GM19035 (cell line): ENCODE results near the gene PTPRT.

Experiments used
- ATAC-seq: cut with Tn5 transposase; IDR thresholded peaks from one replicate; pipeline ENCODE4 v1.9.1; 2021; ENCODE audit not compliant: unreplicated experiment

Gene PTPRT

GRCh38 chr20:42740226-42740870 is 449.4 kb downstream of the PTPRT start:
- ATAC-seq, result no peak

- ATAC-seq, result no peak
Observed at GRCh38 chr20:42739683-42740082, 450.0 kb downstream of the PTPRT start.

- no peak for ATAC-seq
Observed at GRCh38 chr20:42735539-42735938, 454.2 kb downstream of the PTPRT start.

GRCh38 chr20:42734660-42735368 is 454.9 kb downstream of the PTPRT start:
- no peak for ATAC-seq

- ATAC-seq, result no peak
Observed at GRCh38 chr20:42721923-42722322, 467.8 kb downstream of the PTPRT start.

GRCh38 chr20:42714298-42715141 is 475.2 kb downstream of the PTPRT start:
- ATAC-seq, result no peak

- no peak for ATAC-seq
Observed at GRCh38 chr20:42708266-42708665, 481.4 kb downstream of the PTPRT start.

DNA sequence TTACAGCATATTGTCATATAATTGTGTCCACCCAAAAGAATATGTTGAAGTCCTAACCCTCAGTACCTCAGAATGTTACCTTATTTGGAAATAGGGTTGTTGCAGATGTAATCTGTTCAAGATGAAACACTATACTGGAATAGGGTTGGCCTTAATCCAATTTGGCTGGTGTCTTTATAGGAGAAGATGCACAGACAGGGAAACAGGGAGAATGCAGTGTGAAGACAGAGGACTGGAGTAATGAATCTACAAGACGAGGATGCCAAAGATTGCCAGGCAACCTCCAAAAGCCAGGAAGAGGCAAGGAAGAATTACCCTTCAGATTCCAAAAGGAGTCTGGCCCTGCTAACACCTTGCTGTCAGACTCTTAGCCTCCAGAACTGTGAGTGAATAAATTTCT is 482.9 kb downstream of the PTPRT start:
- ATAC-seq, result no peak

DNA sequence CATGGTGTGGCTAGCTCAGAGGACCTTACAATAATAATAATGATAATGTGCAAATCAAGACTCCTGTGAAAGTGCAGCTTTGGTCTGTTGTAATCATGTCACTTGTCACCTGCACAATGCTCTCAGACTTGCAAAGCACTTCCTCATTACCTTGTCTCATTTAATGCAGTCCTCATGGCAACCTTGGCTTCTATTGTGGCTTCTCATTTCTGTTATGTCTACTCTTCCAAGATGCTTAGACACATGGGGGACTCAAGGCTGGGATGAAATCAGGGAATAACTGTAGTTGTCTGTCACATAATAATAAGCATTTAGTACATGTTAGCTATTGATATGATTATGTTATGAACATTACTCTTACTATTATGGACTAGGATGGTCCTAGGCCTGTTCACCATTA is 484.2 kb downstream of the PTPRT start:
- ATAC-seq, result no peak

DNA sequence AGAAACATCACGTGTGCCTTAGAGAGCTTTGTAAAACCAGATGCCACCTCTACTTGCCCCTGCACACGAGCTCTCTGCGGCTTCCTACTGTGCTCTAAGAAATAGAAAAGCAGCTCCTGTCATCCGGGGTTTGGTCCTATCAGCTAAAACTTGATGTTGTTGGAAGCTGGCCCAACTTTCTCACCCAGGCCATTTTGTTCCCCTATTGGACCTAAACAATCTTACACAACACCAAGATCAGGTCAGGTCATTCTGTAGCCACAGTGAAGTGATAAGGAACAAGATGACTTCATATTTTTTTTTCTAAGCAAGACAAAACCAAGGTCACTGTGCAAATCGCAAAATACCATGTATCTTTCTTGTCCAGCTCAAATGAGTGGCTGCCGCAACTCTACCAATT is 486.0 kb downstream of the PTPRT start:
- no peak for ATAC-seq

DNA sequence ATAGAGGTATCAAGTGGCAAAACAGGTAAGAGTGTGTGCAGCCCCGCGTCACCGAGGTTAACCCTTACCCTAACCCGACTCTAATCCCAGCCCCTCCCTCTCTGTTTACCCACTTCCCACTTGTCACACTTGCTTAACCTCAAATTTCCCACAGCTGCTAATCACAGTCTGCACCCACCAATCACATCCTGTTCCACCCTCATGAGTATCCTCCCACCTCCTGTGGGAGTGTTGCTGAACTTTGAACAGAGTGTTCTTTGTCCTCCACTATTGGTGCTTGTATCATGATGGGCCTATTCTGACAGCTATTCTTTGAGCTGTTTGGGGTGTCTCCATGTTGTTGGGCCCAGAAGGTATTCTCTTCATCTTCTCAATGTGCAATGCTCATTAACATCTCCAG is 487.8 kb downstream of the PTPRT start:
- ATAC-seq, result no peak

GRCh38 chr20:42700372-42700771 is 489.3 kb downstream of the PTPRT start:
- ATAC-seq, result no peak

- no peak for ATAC-seq
Observed at GRCh38 chr20:42697962-42698361, 491.7 kb downstream of the PTPRT start.

GRCh38 chr20:42690842-42691437 is 498.8 kb downstream of the PTPRT start:
- no peak for ATAC-seq

DNA sequence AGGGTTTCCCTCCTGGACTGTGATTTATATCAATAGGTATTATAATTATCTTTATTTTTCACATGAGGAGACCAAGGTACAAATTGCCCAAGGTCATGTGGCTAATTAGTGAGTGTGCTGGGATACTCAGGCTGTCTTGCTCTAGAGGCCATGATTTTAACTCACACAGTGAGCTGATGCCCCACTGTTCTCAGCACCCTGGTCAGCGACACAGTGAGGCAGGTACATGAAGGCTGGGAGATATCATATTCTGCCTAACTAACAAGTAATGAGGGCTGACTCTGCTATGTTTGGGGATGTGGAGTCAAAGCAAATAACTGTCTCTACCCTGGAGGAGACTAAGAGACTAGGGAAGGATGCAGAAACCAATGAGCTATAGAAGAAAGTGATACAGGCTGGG is 501.1 kb downstream of the PTPRT start:
- no peak for ATAC-seq

DNA sequence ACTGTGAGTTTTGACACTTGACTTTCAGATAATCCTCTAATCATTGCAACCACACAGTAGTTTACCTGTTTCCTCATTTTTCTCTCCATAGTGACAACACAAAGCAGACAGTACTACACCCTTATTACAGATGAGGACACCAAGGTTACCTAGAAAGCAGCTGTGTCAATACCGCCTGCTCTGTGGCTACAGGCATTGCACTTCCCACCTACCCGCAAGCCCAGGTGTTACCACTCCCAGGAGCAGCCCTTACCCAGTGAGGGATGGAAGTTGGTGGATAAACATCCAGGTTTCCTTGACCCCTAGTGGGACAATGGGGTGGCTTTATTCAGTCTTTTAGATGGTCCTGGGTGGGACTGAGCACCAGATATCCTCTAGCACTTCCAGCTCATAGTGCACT is 503.6 kb downstream of the PTPRT start:
- no peak for ATAC-seq

DNA sequence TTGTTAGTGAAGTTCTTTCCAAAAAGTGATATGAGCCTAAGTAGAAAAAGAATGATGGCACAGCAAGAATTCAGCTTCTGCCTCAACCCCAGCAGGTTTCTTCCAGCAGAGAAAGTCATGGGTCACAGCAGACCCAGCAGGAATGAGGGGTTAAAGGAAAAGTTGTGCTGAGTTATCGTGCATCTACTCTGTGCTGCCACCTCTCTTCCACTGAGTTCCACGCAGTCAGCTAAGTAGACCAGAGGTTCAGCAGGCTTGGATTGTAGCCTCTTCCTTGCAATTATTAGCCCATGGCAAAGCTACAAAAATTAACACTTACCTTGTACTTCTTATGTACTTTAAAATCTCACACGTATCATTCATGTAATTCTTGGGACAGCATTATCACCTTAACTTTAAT is 510.8 kb downstream of the PTPRT start:
- no peak for ATAC-seq

GRCh38 chr20:42656130-42656529 is 533.6 kb downstream of the PTPRT start:
- ATAC-seq, result no peak

DNA sequence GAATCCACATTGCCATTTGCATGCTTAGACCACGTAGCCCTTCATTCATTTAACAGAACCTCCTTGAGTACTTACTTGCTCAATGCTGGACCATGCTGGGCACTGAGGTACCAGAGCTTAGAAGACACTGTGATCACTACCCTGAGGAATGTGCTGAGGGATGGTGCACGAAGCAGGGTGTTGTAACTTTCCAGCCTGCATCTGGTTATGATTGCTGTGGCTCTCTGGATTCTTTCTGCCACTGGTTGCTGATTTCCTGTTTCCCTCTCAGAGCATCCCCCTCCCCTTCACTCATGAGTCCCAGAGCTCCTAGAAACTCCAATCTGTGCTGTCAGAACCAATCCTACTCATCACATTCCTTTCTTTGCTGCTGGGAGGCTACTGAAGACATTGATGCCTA is 537.4 kb downstream of the PTPRT start:
- ATAC-seq, result no peak

DNA sequence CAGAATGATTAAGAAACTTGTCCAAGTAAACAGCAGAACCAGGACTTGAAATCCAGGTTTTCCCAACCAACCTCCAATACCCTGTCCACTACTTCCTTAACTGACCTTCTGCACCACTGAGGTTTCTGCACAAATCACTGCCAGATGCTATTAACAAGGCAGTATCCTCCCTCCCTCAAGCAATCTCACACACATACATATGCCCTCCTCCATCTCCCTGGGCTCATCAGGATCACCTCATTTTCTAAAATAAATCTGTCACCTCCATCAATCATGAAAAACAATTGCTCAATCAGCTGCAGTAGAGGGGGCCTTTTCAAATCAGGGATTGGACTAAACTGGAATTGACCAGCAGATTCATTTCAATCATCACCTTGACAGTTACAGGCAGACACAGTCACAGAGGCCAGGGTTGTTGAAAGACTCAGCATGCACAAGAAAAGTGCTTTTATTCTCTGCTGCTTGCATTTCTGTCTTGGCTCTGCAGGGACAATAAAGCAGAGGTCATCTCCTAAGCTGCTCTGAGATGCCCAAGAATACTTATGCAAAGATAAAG is 539.4 kb downstream of the PTPRT start:
- no peak for ATAC-seq

GRCh38 chr20:42649748-42650147 is 540.0 kb downstream of the PTPRT start:
- no peak for ATAC-seq
